ENCODE results near the gene POU6F2.

Gene POU6F2

DNA sequence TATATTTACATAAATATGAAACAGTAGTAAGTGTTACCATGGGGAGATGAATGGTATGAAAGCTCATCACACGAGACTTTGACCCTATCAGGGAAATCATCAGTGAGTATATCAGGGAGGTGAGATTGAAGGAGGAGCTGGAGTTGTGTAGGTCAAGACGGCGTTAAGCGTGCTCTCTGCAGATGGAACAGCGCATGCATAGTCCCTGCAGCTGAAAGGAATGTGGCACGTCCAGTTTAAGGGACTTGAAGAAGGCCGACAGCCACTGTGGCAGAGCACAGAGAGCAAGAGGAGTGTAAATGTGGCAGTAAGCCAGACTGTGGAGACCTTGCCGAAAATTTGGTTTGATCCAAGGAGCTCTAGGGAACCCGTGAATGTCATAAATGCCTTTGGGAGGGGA lies 38.9 kb downstream of the POU6F2 start:
- H3K27ac ChIP-seq (replicated peaks; ENCODE audit: low read length): no peak overlapping the region
- no peak overlapping the region for H3K4ac ChIP-seq (ENCODE audit: low read length)
- no peak for DNase-seq (ENCODE audit: low spot score)
- no peak overlapping the region for H4K91ac ChIP-seq (ENCODE audit: low read depth, low read length, poor library complexity)
- H3K18ac ChIP-seq (ENCODE audit: low read length): peak overlapping the region; percentile 39
- H4K8ac ChIP-seq (ENCODE audit: low read depth, low read length): peak overlapping the region; percentile 68
- H3K36me3 ChIP-seq (replicated peaks in 1 of 2; ENCODE audit: control insufficient read depth in 2 of 2, insufficient read depth in 2 of 2, low read length in 2 of 2): peaks cover 0 to 2% of the 10 kb centered on the region in 2 donors
- no peak overlapping the region for H2BK5ac ChIP-seq (ENCODE audit: low read length)
- WGBS, 2 donors (ENCODE audit: extremely low coverage in 2 of 2, insufficient read length in 2 of 2, insufficient replicate concordance in 1 of 2): no CpG with 5 or more reads among the region's 9 CpGs
- no peak overlapping the region for H3K4me2 ChIP-seq (ENCODE audit: insufficient read depth, low read length, poor library complexity, severe bottlenecking)
- H3K9ac ChIP-seq (ENCODE audit: low read depth, low read length, poor library complexity): no peak overlapping the region
- H3K4me3 ChIP-seq (ENCODE audit: low read length in 2 of 2): no peak overlapping the region
- H3K14ac ChIP-seq (ENCODE audit: low read length): peak overlapping the region; percentile 67
- H3K23ac ChIP-seq (ENCODE audit: low read depth, low read length, poor library complexity): no peak overlapping the region
- no peak overlapping the region for H2BK15ac ChIP-seq (ENCODE audit: low read length)
- no peaks in the 10 kb centered on the region for H3K79me1 ChIP-seq (ENCODE audit: low read depth, low read length)
- no peaks in the 10 kb centered on the region for H3K27me3 ChIP-seq (ENCODE audit: control insufficient read depth in 3 of 3, insufficient read depth in 3 of 3, low read depth in 1 of 3, low read length in 3 of 3)
- H2AK5ac ChIP-seq (ENCODE audit: low read depth, low read length): no peak overlapping the region
- H2AFZ ChIP-seq (ENCODE audit: low read length): no peak overlapping the region
- H2BK12ac ChIP-seq (ENCODE audit: low read length): no peak overlapping the region
- peaks cover 0 to 2% of the 10 kb centered on the region in 2 donors for H3K4me1 ChIP-seq (ENCODE audit: control insufficient read depth in 2 of 2, insufficient read depth in 1 of 2, low read depth in 1 of 2, low read length in 2 of 2)
- H2BK120ac ChIP-seq (ENCODE audit: low read depth, low read length): no peak overlapping the region
- H3K9me3 ChIP-seq (replicated peaks in 1 of 2; ENCODE audit: control insufficient read depth in 2 of 2, insufficient read depth in 1 of 2, low read depth in 1 of 2, low read length in 2 of 2): peaks cover 0 to 2% of the 10 kb centered on the region in 2 donors

DNA sequence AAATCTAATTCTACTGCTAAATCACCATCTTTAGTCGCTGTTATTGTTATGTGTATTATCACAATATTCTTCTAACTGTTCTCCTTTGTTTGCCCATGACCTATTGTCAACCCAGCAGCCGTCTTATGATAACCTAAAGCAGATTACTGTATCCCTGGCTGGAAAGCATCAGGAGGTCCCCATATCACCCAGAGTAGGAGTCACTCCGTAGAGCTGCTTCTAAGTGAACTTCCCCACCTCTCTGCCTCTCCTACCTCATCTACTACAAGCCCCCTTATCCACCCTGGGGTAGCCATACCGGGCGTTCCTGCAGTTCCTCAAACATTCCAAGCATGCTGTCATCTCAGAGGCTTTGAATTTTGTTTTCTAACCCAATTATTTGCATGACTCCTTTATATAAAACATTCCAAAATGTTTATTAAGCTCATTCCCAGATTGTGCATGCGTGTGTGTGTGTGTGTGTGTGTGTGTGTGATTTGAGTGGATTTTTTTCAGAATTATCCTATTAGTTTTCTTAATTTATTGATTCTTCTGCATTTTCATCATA lies 39.7 kb downstream of the POU6F2 start:
- Histone ChIP-seq H3K79me1 (ENCODE audit: low read depth, low read length) (no peaks in the 10 kb centered on the region), H3K4me2 (ENCODE audit: insufficient read depth, low read length, poor library complexity, severe bottlenecking) (no peak overlapping the region), H3K27me3 (ENCODE audit: control insufficient read depth in 3 of 3, insufficient read depth in 3 of 3, low read depth in 1 of 3, low read length in 3 of 3) (no peaks in the 10 kb centered on the region), H3K4ac (ENCODE audit: low read length) (no peak overlapping the region), H3K4me3 (ENCODE audit: low read length in 2 of 2) (no peak overlapping the region), H3K4me1 (ENCODE audit: control insufficient read depth in 2 of 2, insufficient read depth in 1 of 2, low read depth in 1 of 2, low read length in 2 of 2) (peaks cover 0 to 2% of the 10 kb centered on the region in 2 donors), H2BK12ac (ENCODE audit: low read length) (no peak overlapping the region), H2BK5ac (ENCODE audit: low read length) (no peak overlapping the region), H3K9ac (ENCODE audit: low read depth, low read length, poor library complexity) (no peak overlapping the region), H2BK15ac (ENCODE audit: low read length) (no peak overlapping the region), H2BK120ac (ENCODE audit: low read depth, low read length) (no peak overlapping the region), H3K23ac (ENCODE audit: low read depth, low read length, poor library complexity) (no peak overlapping the region), H3K36me3 (replicated peaks in 1 of 2; ENCODE audit: control insufficient read depth in 2 of 2, insufficient read depth in 2 of 2, low read length in 2 of 2) (peaks cover 0 to 2% of the 10 kb centered on the region in 2 donors), H2AFZ (ENCODE audit: low read length) (no peak overlapping the region), H2AK5ac (ENCODE audit: low read depth, low read length) (no peak overlapping the region), H3K18ac (ENCODE audit: low read length) (no peak overlapping the region), H3K9me3 (replicated peaks in 1 of 2; ENCODE audit: control insufficient read depth in 2 of 2, insufficient read depth in 1 of 2, low read depth in 1 of 2, low read length in 2 of 2) (peaks cover 0 to 2% of the 10 kb centered on the region in 2 donors), H3K14ac (ENCODE audit: low read length) (no peak overlapping the region), H4K8ac (ENCODE audit: low read depth, low read length) (peak overlapping the region; percentile 43), H3K27ac (replicated peaks; ENCODE audit: low read length) (no peak overlapping the region), H4K91ac (ENCODE audit: low read depth, low read length, poor library complexity) (no peak overlapping the region)
- WGBS, 2 donors (ENCODE audit: extremely low coverage in 2 of 2, insufficient read length in 2 of 2, insufficient replicate concordance in 1 of 2): no CpG with 5 or more reads among the region's 6 CpGs
- DNase-seq (ENCODE audit: low spot score): no peak

DNA sequence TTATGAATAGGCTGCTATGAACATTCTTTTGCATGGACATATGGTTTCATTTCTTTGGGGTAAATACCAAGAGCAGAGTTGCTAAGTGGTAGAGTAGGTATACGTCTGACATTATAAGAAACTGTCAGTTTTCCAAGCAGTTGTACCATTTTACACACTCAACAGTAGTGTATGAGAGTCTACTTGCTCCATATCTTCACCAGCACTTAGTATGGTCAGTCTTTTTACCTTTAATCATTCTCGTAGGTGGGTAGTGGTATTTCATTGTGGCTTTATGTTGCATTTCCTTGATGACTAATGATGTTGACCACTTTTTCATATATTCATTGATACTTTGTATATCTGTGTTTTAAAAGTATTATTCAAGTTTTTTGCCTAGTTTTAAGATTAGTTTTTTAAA lies 45.1 kb downstream of the POU6F2 start:
- Histone ChIP-seq H2BK12ac (ENCODE audit: low read length) (no peak overlapping the region), H3K4me1 (ENCODE audit: control insufficient read depth in 2 of 2, insufficient read depth in 1 of 2, low read depth in 1 of 2, low read length in 2 of 2) (no peaks in the 10 kb centered on the region), H3K4me3 (ENCODE audit: low read length in 2 of 2) (no peak overlapping the region), H3K79me1 (ENCODE audit: low read depth, low read length) (no peaks in the 10 kb centered on the region), H3K4ac (ENCODE audit: low read length) (no peak overlapping the region), H3K4me2 (ENCODE audit: insufficient read depth, low read length, poor library complexity, severe bottlenecking) (no peak overlapping the region), H4K8ac (ENCODE audit: low read depth, low read length) (no peak overlapping the region), H2BK15ac (ENCODE audit: low read length) (no peak overlapping the region), H3K9ac (ENCODE audit: low read depth, low read length, poor library complexity) (no peak overlapping the region), H3K27ac (replicated peaks; ENCODE audit: low read length) (no peak overlapping the region), H3K18ac (ENCODE audit: low read length) (no peak overlapping the region), H3K36me3 (replicated peaks in 1 of 2; ENCODE audit: control insufficient read depth in 2 of 2, insufficient read depth in 2 of 2, low read length in 2 of 2) (no peaks in the 10 kb centered on the region), H2BK120ac (ENCODE audit: low read depth, low read length) (no peak overlapping the region), H2AK5ac (ENCODE audit: low read depth, low read length) (no peak overlapping the region), H3K14ac (ENCODE audit: low read length) (no peak overlapping the region), H2AFZ (ENCODE audit: low read length) (no peak overlapping the region), H4K91ac (ENCODE audit: low read depth, low read length, poor library complexity) (no peak overlapping the region), H3K23ac (ENCODE audit: low read depth, low read length, poor library complexity) (no peak overlapping the region), H3K27me3 (ENCODE audit: control insufficient read depth in 3 of 3, insufficient read depth in 3 of 3, low read depth in 1 of 3, low read length in 3 of 3) (no peaks in the 10 kb centered on the region), H3K9me3 (replicated peaks in 1 of 2; ENCODE audit: control insufficient read depth in 2 of 2, insufficient read depth in 1 of 2, low read depth in 1 of 2, low read length in 2 of 2) (no peaks in the 10 kb centered on the region), H2BK5ac (ENCODE audit: low read length) (no peak overlapping the region)
- no peak for DNase-seq (ENCODE audit: low spot score)
- WGBS, 2 donors (ENCODE audit: extremely low coverage in 2 of 2, insufficient read length in 2 of 2, insufficient replicate concordance in 1 of 2): no CpG with 5 or more reads among the region's 2 CpGs

DNA sequence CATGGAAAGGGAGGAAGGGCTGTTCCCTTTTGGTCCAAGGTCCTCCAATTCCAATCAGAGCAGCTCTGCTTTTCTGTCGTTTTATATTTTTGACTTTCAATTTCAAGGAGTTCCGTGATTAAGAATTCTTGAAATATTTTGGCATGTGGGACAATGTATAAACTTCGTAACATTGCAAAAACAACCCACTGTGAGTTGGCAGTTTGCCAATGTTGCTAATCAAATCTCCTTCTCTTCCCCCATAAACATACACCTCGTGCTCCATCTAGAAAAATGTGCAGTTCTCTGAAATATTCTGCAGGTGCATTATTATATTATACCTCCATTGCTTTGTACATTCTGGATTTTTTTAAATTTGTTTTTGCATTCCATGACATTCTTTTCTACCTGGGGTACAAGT lies 49.8 kb downstream of the POU6F2 start:
- Histone ChIP-seq H2BK120ac (ENCODE audit: low read depth, low read length) (no peak overlapping the region), H3K9ac (ENCODE audit: low read depth, low read length, poor library complexity) (no peak overlapping the region), H3K36me3 (replicated peaks in 1 of 2; ENCODE audit: control insufficient read depth in 2 of 2, insufficient read depth in 2 of 2, low read length in 2 of 2) (no peaks in the 10 kb centered on the region), H3K9me3 (replicated peaks in 1 of 2; ENCODE audit: control insufficient read depth in 2 of 2, insufficient read depth in 1 of 2, low read depth in 1 of 2, low read length in 2 of 2) (no peaks in the 10 kb centered on the region), H3K4me2 (ENCODE audit: insufficient read depth, low read length, poor library complexity, severe bottlenecking) (no peak overlapping the region), H4K91ac (ENCODE audit: low read depth, low read length, poor library complexity) (no peak overlapping the region), H3K79me1 (ENCODE audit: low read depth, low read length) (no peaks in the 10 kb centered on the region), H3K4me1 (ENCODE audit: control insufficient read depth in 2 of 2, insufficient read depth in 1 of 2, low read depth in 1 of 2, low read length in 2 of 2) (peaks cover 0 to 2% of the 10 kb centered on the region in 2 donors), H3K14ac (ENCODE audit: low read length) (no peak overlapping the region), H2BK12ac (ENCODE audit: low read length) (no peak overlapping the region), H3K4ac (ENCODE audit: low read length) (no peak overlapping the region), H2AK5ac (ENCODE audit: low read depth, low read length) (no peak overlapping the region), H3K4me3 (ENCODE audit: low read length in 2 of 2) (no peak overlapping the region), H3K27ac (replicated peaks; ENCODE audit: low read length) (no peak overlapping the region), H3K23ac (ENCODE audit: low read depth, low read length, poor library complexity) (no peak overlapping the region), H3K27me3 (ENCODE audit: control insufficient read depth in 3 of 3, insufficient read depth in 3 of 3, low read depth in 1 of 3, low read length in 3 of 3) (no peaks in the 10 kb centered on the region), H2BK15ac (ENCODE audit: low read length) (no peak overlapping the region), H4K8ac (ENCODE audit: low read depth, low read length) (no peak overlapping the region), H2BK5ac (ENCODE audit: low read length) (no peak overlapping the region), H3K18ac (ENCODE audit: low read length) (no peak overlapping the region), H2AFZ (ENCODE audit: low read length) (no peak overlapping the region)
- DNase-seq (ENCODE audit: low spot score): no peak
- no CpG with 5 or more reads among the region's 4 CpGs for WGBS, 2 donors (ENCODE audit: extremely low coverage in 2 of 2, insufficient read length in 2 of 2, insufficient replicate concordance in 1 of 2)

Measured in neuronal stem cell (in vitro differentiated cells).